ENCODE results near the gene SPART. TPM values are rescaled to one million over a fixed set of nuclear protein-coding genes. Genes with fewer than 3 reads are reported as not detected.

SPART gene
- total RNA-seq, 1 experiment from 2014 or later = 0.12 TPM

- no peak for ATAC-seq
- Histone ChIP-seq H3K9me2 (ENCODE audit: insufficient read depth) (no peaks in the 10 kb centered on the region), H3K79me2 (ENCODE audit: insufficient read depth, low read length) (no peaks in the 10 kb centered on the region), H3K4me1 (ENCODE audit: control insufficient read depth in 1 of 2, insufficient read depth in 2 of 2, low read length in 2 of 2) (no peaks in the 10 kb centered on the region), H3K27ac (ENCODE audit: low read depth, low read length) (no peak within 1 kb of the TSS), H2AFZ (ENCODE audit: low read depth, low read length, poor library complexity, severe bottlenecking) (no peak within 1 kb of the TSS), H3K9ac (ENCODE audit: low read length) (no peak within 1 kb of the TSS), H4K20me1 (ENCODE audit: insufficient read depth) (no peaks in the 10 kb centered on the region), H3K4me2 (ENCODE audit: low read length) (no peak within 1 kb of the TSS), H3K9me3 (ENCODE audit: control insufficient read depth in 1 of 2, insufficient read depth in 1 of 2, low read depth in 1 of 2, low read length in 2 of 2) (peaks cover 0 to 5% of the 10 kb centered on the region in 2 experiments; a peak in 1 of 4 replicates), H3K27me3 (ENCODE audit: insufficient read depth, low read length) (no peaks in the 10 kb centered on the region), H3K36me3 (ENCODE audit: control insufficient read depth in 1 of 2, insufficient read depth in 2 of 2, low read length in 2 of 2) (no peaks in the 10 kb centered on the region), H3K4me3 (replicated peaks in 1 of 2; ENCODE audit: low read depth in 1 of 2, low read length in 2 of 2) (no peak within 1 kb of the TSS)
- intact Hi-C loops (cut with micrococcal nuclease) = loop anchor here (5.0 kb wide), 1 partner anchor 670 kb away; no protein-coding TSS in a partner anchor
- ChIA-PET CTCF (no interaction called here), RAD21 (ENCODE audit: low non-redundant PET in 1 of 2, low total read pairs in 2 of 2, uncharacterized antibody in 2 of 2, unreplicated experiment in 2 of 2) (no interaction called here), POLR2A (no interaction called here)
- DNase-seq (ENCODE audit: low read depth, low spot score) = no peak
- no TSS peak for BruUV-seq (replicated peaks)
- TF ChIP-seq FOSL1 (IDR thresholded peaks at IDR 0.05; ENCODE audit: low read depth) = no peak
- TF ChIP-seq RAD21 (IDR thresholded peaks at IDR 0.05; ENCODE audit: low read depth) = no peak
- TF ChIP-seq CEBPB (IDR thresholded peaks at IDR 0.05; ENCODE audit: low read depth) = no peak
- no peak for TF ChIP-seq SP1 (IDR thresholded peaks at IDR 0.05; ENCODE audit: low read depth)
- no peak for TF ChIP-seq TCF7L2 (IDR thresholded peaks at IDR 0.05; ENCODE audit: borderline replicate concordance, extremely low read depth, insufficient read depth, insufficient read length)
- TF ChIP-seq ZFX (IDR thresholded peaks at IDR 0.05) = no peak
- no peak for TF ChIP-seq EZH2 (IDR thresholded peaks at IDR 0.05)
- TF ChIP-seq REST (IDR thresholded peaks at IDR 0.05; ENCODE audit: low read depth) = no peak
- no peak for TF ChIP-seq MAX (IDR thresholded peaks at IDR 0.05)
- TF ChIP-seq SIN3A (IDR thresholded peaks at IDR 0.05; ENCODE audit: low read depth) = no peak
- TF ChIP-seq YY1 (IDR thresholded peaks at IDR 0.05; ENCODE audit: extremely low read depth, insufficient replicate concordance, low read depth, low read length) = no peak
Observed at GRCh38 chr13:36297366-36298338, 48.5 kb downstream of the SPART start, which contains the start of gene CCDC169. Gene CCDC169 (minus strand): TSS chr13:36297814. CDS start chr13:36297719, 95 bp downstream.
